Thyroid gland (tissue), 4 donors: ENCODE results near the gene RFTN2.

ENCODE experiments used
- CTCF ChIP-seq, 6 experiments: fragments of 200-600 bp in 3 of 6; fragments of 450-650 bp in 3 of 6; sonication (generic) in 3 of 6; IDR thresholded peaks; one replicate each; pipeline ENCODE4 v1.5.1; 2016 to 2019; ENCODE audit warnings: antibody characterized with exemption in 6 of 6, mild to moderate bottlenecking in 2 of 6, inconsistent platforms in 1 of 6, moderate library complexity in 1 of 6
- POLR2A ChIP-seq, 2 donors: fragments of 450-650 bp; IDR thresholded peaks; one replicate each; pipeline ENCODE4 v1.6.1; 2017; ENCODE audit warnings: antibody characterized with exemption in 2 of 2, mild to moderate bottlenecking in 2 of 2, moderate library complexity in 1 of 2

DNA sequence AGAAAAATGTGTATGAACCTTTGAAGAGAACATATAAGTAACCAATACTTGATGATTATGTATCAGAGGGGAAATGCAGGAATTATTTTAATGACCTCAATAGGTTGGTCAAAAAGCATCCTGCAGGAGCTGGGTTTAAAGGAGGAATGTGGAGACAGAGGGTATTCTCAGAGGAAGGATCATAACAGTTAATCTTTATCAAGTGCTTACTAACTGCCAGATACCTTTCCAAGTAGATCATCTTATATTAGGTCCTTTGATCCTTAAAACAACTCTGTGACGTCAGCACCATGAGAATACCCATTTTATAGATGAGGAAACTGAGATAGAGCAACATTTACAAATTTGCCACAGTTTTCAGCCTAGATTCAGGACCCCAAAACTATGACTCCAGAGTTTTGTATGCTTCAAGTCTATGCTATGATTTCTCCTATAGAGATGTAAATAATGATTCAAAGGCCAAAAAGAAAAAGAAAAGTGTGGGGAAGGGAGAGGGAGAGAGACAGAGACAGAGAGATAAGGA, 3.0 kb downstream of the RFTN2 start:
- no peak for TF ChIP-seq POLR2A (IDR thresholded peaks at IDR 0.05)
- no peak for TF ChIP-seq CTCF (IDR thresholded peaks at IDR 0.05)
